Measurements from ENCODE around the gene PI4KA. TPM values are rescaled to one million over a fixed set of nuclear protein-coding genes. Genes with fewer than 3 reads are reported as not detected.

The PI4KA gene
- total RNA-seq, 2 experiments from 2014 or later = 46.9 to 95.7 TPM

DNA sequence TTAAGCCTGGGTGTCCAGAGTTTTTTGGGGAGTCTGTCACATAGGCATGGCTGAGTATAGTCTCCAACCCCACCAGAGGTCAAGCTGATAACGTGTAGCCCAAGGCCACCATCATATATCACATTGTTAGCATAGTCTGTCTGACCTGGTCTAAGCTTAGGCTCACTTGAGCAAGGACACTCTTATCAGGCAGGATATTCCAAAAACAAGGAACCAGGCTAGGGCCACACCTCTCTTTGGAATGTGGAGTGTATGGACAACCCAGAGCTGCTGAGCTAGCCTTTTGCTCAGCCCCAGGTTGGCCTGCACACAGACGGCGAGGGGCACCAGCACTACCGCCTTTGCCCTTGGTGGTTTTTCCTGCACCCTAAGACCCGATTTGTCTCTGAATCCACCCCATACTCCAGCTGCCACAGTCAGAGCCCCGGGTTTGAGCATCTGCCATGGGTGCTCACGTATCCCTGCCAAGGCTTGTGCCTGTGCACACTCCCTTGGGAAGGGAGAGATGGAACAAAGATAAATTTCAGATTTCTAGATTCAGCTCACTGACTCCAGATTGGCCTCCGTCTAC, 7.3 kb upstream of the PI4KA start:
- peaks cover 18% of the 10 kb centered on the region for H3K36me3 ChIP-seq (ENCODE audit: insufficient read depth, low read length)
- no peak overlapping the region for H3K27ac ChIP-seq (ENCODE audit: low read depth, low read length, poor library complexity, severe bottlenecking)
- CTCF ChIA-PET (ENCODE audit: unreplicated experiment) = interaction anchor here (1.0 kb wide), 1 partner anchor 20 kb away, joined by 3 read pairs; no protein-coding TSS in a partner anchor
- H3K4me1 ChIP-seq (ENCODE audit: insufficient read depth, low read length, poor library complexity, severe bottlenecking) = peaks cover 4% of the 10 kb centered on the region
- H3K79me2 ChIP-seq (ENCODE audit: insufficient read depth, low read depth, low read length) = no peaks in the 10 kb centered on the region
- H3K9me2 ChIP-seq (ENCODE audit: insufficient read depth, low read length) = no peaks in the 10 kb centered on the region
- no TSS peak for BruUV-seq (replicated peaks)
- H4K20me1 ChIP-seq (ENCODE audit: insufficient read depth, low read length) = no peaks in the 10 kb centered on the region
- POLR2A ChIA-PET = interaction anchor here (0.6 to 1.0 kb wide), 3 partner anchors 8 to 55 kb away, joined by 3 to 5 read pairs (median 4); no protein-coding TSS in a partner anchor
- no peak overlapping the region for H3K4me2 ChIP-seq (ENCODE audit: low read length)
- no peak for DNase-seq (ENCODE audit: low spot score)
- H2AFZ ChIP-seq (ENCODE audit: low read length) = no peak overlapping the region
- no peak for TF ChIP-seq EZH2phosphoT487 (IDR thresholded peaks at IDR 0.05; ENCODE audit: borderline replicate concordance, low read depth, low read length)
- TF ChIP-seq, protein P1, sequence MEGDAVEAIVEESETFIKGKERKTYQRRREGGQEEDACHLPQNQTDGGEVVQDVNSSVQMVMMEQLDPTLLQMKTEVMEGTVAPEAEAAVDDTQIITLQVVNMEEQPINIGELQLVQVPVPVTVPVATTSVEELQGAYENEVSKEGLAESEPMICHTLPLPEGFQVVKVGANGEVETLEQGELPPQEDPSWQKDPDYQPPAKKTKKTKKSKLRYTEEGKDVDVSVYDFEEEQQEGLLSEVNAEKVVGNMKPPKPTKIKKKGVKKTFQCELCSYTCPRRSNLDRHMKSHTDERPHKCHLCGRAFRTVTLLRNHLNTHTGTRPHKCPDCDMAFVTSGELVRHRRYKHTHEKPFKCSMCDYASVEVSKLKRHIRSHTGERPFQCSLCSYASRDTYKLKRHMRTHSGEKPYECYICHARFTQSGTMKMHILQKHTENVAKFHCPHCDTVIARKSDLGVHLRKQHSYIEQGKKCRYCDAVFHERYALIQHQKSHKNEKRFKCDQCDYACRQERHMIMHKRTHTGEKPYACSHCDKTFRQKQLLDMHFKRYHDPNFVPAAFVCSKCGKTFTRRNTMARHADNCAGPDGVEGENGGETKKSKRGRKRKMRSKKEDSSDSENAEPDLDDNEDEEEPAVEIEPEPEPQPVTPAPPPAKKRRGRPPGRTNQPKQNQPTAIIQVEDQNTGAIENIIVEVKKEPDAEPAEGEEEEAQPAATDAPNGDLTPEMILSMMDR (conservative IDR thresholded peaks at IDR 0.05; ENCODE audit: low read length) = no peak
- intact Hi-C loops (cut with micrococcal nuclease; ENCODE audit: unreplicated experiment) = no loop called here
- no peaks in the 10 kb centered on the region for H3K9me3 ChIP-seq (ENCODE audit: low read length)
- H3K4me3 ChIP-seq (ENCODE audit: low read depth, low read length, poor library complexity, severe bottlenecking) = no peak overlapping the region

DNA sequence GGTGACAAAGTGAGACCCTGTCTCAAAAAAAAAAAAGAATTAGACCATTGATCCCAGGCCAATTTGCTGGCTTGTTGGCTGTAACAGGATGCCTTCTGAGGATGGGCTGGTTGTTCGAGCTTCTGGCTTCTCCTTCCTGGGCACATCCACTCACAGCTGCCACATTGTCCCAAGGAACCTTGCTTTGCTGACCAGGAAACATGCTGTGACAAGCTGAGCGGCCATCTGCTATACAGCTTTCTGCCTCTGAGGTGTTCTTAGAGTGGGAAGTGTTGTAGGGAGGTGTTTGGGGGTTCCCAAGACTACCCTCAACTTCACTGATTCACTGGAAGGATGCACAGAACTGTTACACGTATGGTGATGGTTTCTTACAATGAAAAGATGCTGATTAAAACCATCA, 6.7 kb upstream of the PI4KA start:
- H3K79me2 ChIP-seq (ENCODE audit: insufficient read depth, low read depth, low read length) = no peaks in the 10 kb centered on the region
- no peak overlapping the region for H3K4me3 ChIP-seq (ENCODE audit: low read depth, low read length, poor library complexity, severe bottlenecking)
- H3K36me3 ChIP-seq (ENCODE audit: insufficient read depth, low read length) = peaks cover 12% of the 10 kb centered on the region
- ChIA-PET POLR2A (interaction anchor here (0.9 kb wide), 1 partner anchor 56 kb away, joined by 4 read pairs; no protein-coding TSS in a partner anchor), CTCF (ENCODE audit: unreplicated experiment) (no interaction called here)
- BruUV-seq (replicated peaks) = no TSS peak
- H3K9me3 ChIP-seq (ENCODE audit: low read length) = no peaks in the 10 kb centered on the region
- no peak for TF ChIP-seq EZH2phosphoT487 (IDR thresholded peaks at IDR 0.05; ENCODE audit: borderline replicate concordance, low read depth, low read length)
- TF ChIP-seq, protein P1 (conservative IDR thresholded peaks at IDR 0.05; ENCODE audit: low read length) = no peak
- no peak overlapping the region for H3K27ac ChIP-seq (ENCODE audit: low read depth, low read length, poor library complexity, severe bottlenecking)
- no peaks in the 10 kb centered on the region for H3K9me2 ChIP-seq (ENCODE audit: insufficient read depth, low read length)
- no peak overlapping the region for H3K4me2 ChIP-seq (ENCODE audit: low read length)
- intact Hi-C loops (cut with micrococcal nuclease; ENCODE audit: unreplicated experiment) = no loop called here
- H4K20me1 ChIP-seq (ENCODE audit: insufficient read depth, low read length) = no peaks in the 10 kb centered on the region
- no peak for DNase-seq (ENCODE audit: low spot score)
- no peak overlapping the region for H2AFZ ChIP-seq (ENCODE audit: low read length)
- peaks cover 4% of the 10 kb centered on the region for H3K4me1 ChIP-seq (ENCODE audit: insufficient read depth, low read length, poor library complexity, severe bottlenecking)

DNA sequence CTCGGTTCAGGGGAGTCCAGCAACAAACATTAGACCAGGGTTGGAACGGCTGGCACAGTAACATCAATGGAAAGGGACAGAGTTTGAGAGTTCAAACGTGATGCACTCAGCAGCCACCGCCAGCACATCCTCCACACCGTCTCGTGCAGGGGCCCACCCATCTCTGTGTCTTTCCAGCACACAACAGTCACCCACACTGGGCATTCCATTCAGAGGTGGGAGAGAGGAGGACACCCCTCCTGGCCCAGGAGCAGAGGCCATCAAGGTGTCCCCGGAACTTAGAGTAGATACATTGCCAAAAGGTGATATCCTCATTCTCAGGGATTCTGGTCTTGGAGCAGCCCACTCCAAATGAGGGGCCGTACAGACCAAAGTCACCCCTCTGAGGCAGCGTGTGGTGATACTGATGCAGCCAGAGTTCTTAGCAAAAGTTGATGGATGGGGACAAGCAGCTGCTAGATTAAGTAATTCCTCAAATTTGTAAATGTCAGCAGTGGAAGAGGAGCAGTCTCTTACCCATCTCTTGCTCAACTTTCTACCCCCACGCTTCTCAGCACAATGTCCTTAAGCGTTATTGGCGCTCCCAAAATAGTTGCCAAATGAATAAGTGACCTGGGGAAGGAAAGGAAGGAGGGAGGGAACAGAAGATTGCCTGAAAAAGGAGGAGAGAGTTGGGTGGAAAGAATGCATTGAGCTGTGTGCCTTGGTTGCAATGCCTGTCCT, 5.7 kb upstream of the PI4KA start:
- peaks cover 2% of the 10 kb centered on the region; the same call in 1 of the 2 replicates for H3K79me2 ChIP-seq (ENCODE audit: insufficient read depth, low read depth, low read length)
- no peak overlapping the region for H3K4me3 ChIP-seq (ENCODE audit: low read depth, low read length, poor library complexity, severe bottlenecking)
- H2AFZ ChIP-seq (ENCODE audit: low read length) = no peak overlapping the region
- no peak overlapping the region for H3K27ac ChIP-seq (ENCODE audit: low read depth, low read length, poor library complexity, severe bottlenecking)
- peaks cover 10% of the 10 kb centered on the region for H3K36me3 ChIP-seq (ENCODE audit: insufficient read depth, low read length)
- H4K20me1 ChIP-seq (ENCODE audit: insufficient read depth, low read length) = no peaks in the 10 kb centered on the region
- H3K9me2 ChIP-seq (ENCODE audit: insufficient read depth, low read length) = no peaks in the 10 kb centered on the region
- intact Hi-C loops (cut with micrococcal nuclease; ENCODE audit: unreplicated experiment) = no loop called here
- DNase-seq (ENCODE audit: low spot score) = no peak
- ChIA-PET POLR2A (no interaction called here), CTCF (ENCODE audit: unreplicated experiment) (no interaction called here)
- H3K9me3 ChIP-seq (ENCODE audit: low read length) = no peaks in the 10 kb centered on the region
- BruUV-seq (replicated peaks) = no TSS peak
- H3K4me1 ChIP-seq (ENCODE audit: insufficient read depth, low read length, poor library complexity, severe bottlenecking) = peaks cover 10% of the 10 kb centered on the region
- H3K4me2 ChIP-seq (ENCODE audit: low read length) = no peak overlapping the region
- no peak for TF ChIP-seq EZH2phosphoT487 (IDR thresholded peaks at IDR 0.05; ENCODE audit: borderline replicate concordance, low read depth, low read length)
- TF ChIP-seq, protein P1 (conservative IDR thresholded peaks at IDR 0.05; ENCODE audit: low read length) = no peak

Data from OCI-LY7 (cell line).